NCI-H1694 treated with DMSO at 0.1 percent for 48 hours (cell line): ENCODE results near the gene EVI5.

Experiments
- DNase-seq: peaks from one replicate; lab custom pipeline; 2025; lab: John Stamatoyannopoulos, UW

EVI5 gene

DNA sequence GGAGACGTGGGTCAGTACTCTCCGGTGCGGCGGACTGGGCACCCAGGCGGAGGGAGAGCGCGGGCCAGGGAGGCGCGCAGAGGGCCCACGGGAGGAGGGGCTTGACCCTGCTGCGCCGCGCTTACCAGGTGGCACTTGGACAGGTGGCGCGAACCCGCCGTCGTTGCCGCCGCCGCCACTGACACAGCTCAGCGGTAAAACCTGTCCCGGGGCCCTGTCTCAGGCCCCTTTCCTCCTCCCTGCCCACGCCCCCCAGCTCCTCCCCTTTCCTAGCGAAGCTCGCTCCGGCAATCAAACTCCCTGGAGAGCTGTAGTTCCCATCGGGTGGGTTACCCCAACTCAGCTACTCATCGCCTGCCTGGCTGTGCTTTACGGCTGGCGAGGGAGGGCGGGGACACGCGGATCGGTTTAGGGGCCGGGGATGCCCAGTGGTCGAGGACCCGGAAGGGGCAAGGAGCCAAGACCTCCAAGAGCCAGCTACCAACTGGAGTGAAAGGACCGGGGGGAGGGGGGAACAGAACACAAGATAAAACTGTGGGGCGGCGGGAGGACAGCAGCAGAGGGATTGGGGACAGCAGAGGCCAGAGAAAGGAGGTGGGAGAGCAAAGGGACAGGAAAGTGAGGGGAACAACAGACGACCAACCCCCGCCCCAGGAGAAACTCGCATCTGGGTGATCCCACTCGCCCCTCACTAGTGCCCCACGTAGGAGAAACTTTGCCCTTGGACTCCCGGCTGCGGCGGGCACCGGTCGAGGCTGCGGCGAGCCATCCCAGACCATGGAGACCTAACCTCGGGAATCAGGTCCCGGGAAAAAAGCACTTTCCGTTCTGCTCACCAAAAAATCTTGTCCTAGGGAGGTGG lies 301.1 kb downstream of the EVI5 start:
- no peak for DNase-seq

DNA sequence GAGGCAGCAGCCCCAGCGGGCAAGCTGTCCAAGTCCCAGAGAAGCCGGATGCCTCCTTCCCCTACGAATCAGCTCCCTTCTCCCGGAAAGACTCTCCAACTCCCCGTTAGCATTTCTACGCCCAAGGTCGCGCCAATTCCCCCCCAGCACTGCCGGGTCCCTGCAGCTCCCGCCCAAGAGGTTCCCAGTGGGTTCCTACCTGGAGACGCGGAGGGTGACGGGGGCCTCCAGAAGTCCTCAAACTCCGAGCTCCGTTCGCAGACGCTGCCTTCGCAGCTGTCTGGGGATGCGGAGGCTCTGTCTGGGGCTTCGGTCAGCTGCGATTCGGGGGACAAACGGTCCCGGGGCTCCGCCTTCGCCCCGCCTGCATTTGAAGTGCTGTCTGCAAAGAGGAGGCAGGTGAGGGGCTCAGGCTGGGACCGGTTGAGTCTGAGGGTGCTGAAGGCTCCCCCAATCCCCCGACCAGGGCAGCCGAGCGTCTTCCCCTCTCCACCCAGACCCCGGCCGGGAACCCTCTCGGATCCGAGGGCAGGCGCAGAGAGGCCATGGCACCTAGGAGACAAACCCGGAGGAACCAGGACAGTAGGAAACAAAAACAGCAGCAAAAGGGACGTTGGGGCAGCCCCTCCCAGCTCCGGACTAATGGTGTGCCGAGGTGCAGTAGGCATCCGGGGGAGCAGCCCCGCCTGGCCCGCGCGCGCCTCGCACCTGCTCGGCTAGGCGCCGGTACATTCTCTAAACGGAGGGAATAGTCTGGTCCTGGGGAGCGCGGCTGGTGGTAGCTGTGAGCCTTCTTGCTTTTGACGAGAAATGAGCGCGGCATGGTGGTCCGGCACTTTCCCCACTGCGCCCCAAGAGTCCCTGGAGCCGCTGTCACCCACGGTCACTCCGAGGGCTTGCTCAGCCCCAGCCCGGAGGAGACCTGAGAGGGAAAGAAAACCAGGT lies 302.0 kb downstream of the EVI5 start:
- DNase-seq: no peak

DNA sequence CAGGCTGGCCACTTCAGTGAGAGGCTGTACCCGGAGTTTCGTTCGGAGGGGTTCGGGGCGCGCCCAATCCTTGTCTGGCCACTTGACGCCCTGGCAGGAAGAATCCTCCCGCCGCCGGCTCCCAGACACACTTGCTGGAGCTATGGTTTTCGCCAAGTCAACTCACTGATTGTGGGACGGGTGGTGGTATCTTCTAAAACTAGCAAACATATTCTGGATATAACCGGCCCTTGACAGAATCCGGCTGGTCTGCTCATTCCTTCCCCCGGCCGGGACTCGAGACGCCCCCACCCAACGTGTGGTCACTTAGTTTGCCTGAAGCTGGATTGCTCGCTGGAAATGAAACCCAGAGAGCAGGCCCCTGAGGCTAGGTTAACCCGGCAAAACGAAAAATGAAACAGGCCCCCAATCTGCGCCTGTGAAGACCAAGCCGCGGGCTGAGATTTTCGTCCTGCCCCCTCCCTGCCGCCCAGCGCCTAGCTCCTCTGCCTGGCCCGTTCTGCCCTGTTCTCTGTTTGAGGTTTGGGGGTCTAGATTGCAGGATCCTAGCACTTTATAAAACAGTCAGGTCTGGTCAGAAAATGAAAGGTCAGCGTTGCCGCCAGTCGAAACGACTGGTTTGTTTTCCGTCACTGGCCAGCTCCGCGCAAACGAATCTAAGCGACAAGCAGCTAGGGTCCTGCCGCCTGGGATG lies 302.8 kb downstream of the EVI5 start:
- no peak for DNase-seq

DNA sequence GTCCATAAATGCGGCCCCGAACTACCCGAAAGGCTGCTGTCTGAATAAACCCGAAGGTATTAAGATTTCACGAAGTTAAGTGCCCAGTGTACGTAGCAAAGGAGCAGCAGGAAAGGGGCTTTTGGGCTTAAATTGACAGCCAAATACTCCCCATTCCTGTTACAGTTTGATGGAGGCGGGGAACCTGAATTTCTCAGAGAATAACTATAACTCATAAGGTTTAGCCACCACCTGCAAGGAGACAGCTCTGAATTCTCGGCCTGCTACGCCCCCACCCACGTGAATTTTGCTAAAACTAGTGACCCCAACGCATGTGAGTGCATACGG lies 303.3 kb downstream of the EVI5 start:
- DNase-seq: no peak

DNA sequence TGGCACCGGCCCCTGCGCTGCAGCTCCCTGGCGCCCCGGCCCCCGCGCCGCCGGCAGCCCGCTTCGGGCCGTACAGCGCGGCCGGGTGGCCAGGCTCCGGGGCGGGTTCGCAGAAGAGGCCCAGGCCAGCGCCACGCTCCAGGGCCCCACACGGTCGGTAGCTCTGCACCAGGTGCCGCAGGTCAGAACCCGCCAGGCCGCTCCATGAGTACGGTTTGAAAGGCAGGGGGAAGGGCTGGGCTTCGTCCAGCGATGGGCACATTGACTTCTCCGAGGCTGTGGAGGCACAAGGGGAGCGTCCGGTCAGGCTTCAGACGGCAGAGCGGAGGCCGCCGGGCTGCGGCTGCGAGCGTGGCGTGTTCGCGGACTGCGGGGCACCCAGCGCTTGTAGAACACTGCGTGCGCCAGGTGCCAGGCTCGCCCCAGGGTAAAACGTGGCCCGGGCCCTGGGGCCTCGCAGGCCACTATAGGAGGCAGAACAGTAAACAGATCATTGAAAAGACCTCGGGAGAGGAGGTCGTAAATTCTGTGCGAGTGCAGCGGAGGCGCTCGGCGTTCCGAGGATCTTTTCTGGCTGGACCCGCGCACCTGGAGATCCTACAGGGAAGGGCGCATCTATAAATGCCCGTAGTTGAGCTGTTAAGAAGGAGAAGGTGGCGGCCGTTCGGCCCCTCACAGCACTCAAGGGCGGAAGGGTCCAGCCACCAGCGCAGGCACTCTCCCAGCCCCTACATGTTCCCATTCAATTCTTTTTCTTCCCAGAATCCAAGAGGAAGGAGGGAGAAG lies 303.9 kb downstream of the EVI5 start:
- DNase-seq: no peak

DNA sequence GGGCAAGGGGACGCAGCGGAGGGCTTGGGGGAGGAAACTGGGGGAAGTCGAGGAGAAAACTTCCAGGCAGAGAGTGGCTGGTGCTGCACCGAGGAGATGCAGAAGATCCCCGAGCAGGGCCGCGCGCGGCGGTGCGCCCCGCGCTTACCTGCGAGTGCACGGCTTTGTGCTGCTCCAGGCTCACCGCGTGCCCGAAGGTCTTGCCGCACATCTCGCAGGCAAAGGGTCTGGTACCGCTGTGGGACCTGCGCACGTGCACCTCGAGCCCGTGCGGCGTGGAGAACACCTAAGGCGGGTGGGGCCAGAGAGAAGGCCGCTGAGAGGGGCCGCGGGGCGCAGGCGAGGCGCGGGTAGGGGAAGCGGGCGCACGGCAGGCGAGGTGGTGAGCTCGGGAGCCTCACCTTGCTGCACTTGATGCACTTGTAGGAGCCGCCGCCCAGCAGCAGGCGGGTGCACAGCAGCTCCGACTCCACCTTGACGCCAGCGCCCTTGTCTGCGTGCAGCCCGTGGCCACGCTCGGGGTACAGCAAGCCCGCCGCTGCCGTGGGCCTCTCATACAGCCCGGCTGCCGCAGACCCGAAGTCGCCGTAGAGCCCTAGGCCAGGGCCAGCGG lies 304.6 kb downstream of the EVI5 start:
- no peak for DNase-seq

DNA sequence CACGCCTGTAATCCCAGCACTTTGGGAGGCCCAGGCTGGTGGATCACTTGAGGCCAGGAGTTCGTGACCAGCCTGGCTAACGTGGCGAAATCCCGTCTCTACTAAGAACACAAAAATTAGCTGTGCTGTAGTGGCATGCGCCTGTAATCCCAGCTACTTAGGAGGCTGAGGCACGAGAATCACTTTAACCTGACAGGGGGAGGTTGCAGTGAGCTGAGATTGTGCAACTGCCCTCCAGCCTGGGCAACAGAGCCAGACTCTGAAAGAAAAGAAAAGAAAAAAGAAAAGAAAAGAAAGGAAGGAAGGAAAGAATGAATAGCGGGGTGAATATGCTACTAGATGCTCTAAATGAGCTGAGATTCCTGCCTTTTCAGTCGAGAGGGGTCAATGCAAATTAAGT lies 305.3 kb downstream of the EVI5 start:
- no peak for DNase-seq

DNA sequence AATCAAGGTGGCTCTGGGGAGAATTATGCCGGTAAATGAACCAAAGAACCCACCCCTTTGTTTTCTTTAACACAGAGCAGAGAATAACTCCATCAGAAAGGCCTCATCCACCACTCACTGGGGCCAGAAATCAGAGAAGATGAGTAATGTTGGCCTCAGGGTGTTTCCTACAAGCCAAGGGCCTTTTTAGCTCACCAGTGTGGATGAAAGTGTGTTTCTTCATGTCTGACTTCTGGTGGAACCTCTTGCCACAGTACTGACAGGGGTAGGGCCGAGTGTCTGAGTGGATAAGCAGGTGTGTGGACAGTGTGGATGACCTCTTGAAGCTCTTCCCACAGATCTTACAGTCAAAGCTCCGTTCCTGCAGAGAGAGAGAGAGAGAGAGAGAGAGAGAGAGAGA lies 306.5 kb downstream of the EVI5 start:
- DNase-seq: no peak

DNA sequence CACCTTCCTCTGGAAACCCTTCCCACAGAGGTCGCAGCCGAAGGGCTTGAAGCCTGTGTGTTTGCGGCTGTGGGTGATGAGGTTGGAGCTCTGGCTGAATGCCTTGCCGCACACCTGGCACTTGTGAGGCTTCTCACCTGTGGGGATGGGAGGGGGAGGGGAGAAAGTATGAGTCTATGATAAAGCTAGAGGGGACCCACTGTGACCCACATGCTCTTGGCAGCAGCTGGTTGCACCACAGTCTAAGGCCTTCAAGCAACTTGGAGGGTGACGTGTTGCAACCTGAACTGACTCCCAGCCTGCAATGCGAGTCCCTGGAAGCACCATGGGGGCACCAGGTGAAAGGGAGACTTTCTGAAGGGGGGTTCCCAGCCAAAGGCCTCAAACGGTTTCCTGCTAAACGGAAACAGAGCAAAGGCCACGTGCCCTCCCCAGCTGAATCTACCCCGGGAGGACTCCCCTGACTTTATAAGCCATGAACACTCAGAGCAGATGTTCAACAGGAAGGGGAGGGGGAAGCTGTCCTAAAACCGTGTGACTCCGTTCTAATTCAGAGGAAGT lies 308.8 kb downstream of the EVI5 start:
- no peak for DNase-seq

DNA sequence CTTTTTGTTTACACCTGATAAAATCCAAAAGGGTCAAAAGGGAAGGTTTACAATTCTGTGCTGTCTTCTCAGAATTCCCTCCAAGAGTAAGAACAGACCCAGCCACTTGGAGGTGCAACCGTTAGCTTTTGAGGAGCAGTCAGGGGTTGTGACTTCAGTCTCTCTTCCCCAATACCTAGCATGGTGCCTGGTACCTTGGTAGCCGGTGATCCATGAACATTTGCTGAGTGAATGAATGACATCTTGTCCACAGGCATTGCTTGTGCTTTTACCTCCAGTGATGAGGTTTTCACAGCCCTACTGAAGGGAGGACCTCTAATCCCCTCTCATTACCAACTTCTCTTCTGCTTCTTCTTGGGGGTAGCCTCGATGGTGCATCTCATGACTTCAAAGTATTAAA lies 309.9 kb downstream of the EVI5 start:
- no peak for DNase-seq

DNA sequence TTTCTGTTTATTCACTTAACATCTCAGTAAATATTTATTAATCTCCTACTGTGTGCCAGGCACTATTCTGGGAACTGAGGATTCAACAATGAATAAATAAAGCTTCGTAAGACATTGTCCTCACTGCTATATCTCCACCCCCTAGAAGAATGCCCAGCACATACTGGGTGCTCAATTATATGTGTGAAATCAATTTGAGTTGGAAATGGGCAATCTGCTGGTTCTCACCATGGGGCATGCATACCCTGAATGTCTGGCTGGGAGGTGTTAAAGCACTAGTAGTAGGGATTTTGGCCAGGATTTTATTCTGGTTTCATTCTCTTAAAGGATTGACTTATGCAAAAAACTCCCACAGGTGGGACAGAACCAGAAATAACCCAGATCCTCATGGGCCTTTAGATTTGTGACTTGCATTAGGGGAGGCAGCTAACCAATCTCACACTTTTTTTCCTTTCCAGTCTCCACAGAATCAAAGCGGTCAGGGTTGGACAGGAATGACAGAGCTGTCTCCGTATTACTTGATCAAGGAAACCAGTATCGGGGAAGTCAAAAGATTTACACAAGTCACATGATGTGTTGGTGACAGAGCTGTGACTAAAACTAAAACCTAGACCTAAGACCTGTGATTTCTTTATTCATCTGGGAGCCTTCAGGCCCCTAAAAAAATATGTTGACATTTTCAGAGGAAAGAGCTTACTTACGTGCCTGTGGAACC lies 311.0 kb downstream of the EVI5 start:
- no peak for DNase-seq

DNA sequence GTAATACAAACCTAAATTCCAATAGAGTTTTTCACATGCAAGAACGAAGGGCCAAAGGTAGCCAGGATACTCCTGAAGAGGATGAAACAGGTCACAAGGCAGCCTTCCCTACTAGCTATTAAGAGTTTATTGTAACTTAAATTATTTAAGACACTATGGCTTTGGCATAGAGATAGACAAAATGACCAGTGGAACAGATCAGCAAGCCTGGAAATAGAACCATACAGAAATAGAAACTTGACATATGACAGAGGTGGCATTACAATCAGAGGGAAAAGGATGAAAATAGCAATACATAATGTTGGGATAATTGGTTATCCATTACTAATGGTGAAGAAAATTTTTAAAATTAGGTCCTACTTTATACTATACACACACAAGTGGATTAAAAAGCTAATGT lies 314.7 kb downstream of the EVI5 start:
- no peak for DNase-seq

DNA sequence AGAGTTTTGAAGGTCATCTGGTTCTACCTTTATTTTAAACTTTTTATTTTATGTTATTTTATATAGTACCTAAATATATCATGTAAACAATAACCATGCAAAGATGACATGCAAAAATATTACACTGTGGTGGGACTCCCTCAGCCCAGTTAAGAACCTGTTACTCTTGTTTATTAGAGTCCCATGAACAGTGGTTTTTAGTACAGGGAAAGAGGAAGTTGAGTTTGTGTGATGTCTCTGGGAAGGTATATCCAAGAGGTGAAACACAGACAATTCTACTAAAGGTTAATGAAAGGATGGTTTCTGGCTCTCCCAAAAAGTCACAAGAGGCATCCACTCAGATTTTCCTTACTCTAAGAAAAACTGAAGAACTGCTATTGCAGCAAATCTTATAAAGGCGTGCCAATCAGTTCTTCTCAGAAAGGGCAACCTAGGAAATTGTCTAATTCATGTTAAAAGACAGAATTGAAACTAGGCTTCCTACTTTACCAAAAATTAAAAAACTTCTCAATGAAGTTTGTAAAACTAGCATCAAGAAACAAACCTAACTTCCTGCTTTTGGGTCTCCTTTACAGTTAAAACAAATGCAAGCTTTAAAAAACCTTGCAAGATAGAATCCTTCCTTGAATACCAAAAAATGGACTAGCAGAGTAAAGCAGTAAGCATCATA lies 318.1 kb downstream of the EVI5 start:
- DNase-seq: no peak

DNA sequence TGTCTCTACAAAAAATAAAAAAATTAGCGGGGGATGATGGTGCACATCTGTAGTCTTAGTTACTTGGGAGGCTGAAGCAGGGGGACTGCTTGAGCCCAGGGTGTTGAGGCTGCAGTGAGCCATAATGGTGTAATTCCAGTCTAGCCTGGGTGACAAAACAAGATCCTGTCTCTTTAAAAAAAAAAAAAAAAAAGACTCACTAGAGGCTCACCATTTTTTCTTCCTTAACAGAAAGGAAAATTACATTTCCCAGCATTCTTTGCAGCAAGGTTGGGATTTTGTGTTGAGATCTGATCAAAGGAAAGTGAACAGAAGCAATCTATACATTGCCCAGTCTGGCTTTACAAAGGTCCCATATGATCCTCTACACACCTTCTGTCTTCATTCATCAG lies 319.7 kb downstream of the EVI5 start:
- DNase-seq: no peak

DNA sequence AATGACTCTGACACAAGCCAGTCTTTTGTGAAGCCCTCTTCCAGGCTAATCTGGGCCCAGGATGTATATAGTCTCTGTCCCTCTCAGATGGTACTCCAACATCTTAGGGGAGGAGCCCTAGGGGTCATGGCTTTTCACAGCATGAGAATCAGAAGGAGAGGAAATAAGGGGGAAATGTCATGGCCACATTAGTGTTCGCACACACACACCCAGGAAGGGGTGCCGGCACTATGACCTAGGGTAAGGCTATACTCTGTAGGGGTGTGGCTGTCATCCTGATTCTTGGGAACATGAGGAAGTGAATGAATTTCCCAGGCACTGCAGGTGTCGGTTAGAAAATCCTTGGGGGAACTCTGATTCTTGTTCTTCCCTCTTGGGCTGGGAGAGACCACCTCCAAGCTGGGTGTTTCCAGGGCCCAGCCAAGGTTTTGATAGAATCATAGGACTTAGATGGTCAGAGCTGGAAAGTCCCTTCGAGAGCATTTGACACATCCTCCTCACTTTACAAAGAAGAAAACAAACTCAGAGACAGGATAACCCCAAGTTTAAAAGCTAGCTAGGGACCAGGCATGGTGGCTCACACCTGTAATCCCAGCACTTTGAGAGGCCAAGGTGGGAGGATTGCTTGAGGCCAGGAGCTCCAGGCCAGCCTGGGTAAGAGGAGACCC lies 320.2 kb downstream of the EVI5 start:
- DNase-seq: no peak

DNA sequence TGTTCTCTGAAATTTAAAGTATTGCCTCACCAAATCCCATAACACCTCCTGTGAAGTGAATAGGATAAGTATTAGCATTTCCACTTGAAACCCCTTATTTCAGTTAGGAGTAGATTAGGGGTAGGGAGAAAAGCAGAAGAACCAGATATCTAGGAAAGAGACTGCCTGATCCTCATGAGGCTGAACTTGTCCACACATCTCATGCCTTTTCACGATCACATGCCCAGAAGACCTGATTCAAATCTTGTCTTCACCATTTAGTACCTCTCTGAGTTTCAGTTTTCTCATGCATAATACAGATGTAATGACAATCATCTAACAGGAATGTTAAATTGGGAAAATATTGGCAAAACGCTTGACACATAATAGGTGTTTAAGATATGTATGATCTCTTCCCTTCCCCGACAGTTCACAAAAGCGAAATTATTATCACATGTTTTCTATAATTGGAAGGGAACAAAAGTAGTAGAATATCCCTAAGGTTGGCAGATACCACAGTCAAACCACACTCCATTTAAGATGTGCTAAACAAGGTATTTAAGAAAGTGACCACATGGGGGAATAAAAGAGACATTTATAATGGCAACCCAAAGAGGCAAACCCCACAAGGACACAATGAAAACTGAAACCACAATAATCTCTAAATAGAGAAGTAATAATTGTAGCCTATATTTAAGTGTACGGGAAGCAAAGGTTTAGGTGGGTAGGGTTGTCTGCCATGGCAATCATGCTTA lies 323.4 kb downstream of the EVI5 start:
- DNase-seq: no peak

DNA sequence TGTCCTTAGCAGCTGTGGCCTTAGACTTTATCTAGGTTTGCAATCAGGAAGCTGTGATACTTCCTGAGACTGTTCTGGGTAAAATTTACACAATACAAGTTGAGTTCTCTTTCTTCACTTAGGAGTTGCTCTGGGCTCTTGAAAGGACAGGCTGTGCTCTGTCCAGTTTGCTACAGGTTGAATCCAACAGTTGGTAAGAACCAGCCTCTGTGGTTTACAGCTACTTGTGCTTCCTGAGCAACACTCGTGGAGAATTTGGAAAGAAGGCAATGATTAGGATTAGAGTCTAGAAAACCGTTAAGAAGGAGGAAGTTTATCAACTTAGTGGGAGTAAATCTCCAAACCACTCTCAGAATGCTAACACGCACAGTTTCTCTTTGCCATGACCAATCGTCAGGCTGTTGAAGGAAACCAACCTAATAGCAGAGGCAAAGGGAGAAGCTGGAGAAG lies 325.0 kb downstream of the EVI5 start:
- peak; percentile 27 for DNase-seq
